ENCODE measurements around the gene MYO1G. TPM values are rescaled to one million over a fixed set of nuclear protein-coding genes. Genes with fewer than 3 reads are reported as not detected.
A peak's percentile ranks its signal among the peaks of the same experiment; 100 is the strongest.
"Not testable (repeated sequence)": the region's sequence is repeated elsewhere in the genome, so short reads cannot be mapped to it uniquely, and the experiment has no call there.

Gene MYO1G
- 6.0 TPM for total RNA-seq

DNA sequence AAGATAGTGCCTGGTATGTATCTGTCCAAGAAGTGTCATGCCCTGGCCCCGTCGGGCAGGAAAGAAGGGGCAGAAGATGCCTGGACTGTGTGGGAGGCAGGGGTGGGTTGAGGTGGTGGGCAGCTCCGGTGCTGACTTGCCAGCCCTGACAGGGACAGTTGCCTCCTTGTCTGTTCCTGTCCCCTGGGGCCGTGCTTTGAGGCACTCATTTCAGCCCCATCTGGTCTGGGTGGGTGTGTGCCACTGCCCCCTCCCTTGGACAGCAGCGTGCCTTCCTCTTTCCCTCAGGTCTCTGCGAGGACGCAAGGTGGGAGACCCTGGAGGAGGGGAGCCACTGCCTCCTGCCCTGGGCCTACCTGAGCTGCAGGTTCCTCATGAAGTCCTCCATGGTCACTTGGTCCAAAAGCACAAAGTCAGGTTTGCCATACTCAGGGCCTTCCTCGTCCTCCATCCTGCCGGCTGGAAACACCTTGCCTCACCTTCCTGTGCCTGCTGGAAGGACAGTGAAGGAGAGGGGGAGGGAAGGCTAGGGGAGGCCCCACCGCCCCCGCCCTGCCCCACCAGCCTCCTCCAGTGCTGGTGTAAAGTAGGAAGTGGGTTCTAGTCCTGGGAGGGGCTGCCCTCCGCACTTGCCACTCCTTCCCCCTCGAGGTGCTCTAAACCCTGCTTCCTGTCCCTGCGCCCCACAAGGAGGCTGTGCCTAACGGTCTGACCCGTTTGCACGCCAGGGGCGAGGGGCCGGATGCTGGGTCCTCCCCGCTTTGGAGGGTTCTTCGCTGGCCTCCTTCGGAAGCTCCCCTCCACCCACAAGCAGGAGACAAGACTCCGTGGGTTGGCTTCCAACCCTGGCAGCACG lies at the start of gene MYO1G:
TSS of gene MYO1G (minus strand) at position 505 of the 856 bp plus-strand sequence. CDS start at position 451, 54 bp downstream.
- DNase-seq (ENCODE audit: low spot score) = peak; percentile 39

DNA sequence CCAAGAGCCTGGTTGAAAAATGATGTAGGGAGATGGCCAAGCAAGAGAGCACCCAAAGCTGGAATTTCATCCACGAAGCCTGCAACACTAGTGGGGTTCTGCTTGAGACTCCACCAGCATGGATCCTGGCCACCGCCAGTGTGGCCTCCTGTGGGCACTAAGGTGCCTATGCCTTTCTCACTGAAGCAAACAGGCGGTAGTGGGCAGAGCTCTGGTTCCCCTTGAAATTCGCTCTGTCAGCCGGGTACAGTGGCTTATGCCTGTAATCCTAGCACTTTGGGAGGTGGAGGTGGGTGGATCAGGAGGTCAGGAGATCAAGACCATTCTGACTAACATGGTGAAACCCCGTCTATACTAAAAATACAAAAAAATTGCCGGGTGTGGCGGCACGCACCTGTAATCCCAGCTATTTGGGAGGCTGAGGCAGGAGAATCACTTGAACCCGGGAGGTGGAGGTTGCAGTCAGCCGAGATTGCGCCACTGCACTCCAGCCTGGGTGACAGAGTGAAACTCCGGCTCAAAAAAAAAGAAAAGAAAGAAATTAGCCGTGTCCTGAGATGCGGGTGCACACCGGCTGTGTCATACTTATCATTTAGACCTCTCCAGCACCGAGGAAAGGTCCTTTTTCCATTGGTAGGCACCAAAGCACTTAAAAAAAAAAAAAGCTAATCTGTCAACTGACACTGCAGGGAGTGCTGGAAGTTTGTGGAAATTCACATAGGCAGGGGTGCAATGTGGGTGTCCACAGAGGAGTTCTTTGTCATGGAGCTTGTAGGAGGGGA lies 49.5 kb upstream of the MYO1G start:
- no peak for DNase-seq (ENCODE audit: low spot score)

DNA sequence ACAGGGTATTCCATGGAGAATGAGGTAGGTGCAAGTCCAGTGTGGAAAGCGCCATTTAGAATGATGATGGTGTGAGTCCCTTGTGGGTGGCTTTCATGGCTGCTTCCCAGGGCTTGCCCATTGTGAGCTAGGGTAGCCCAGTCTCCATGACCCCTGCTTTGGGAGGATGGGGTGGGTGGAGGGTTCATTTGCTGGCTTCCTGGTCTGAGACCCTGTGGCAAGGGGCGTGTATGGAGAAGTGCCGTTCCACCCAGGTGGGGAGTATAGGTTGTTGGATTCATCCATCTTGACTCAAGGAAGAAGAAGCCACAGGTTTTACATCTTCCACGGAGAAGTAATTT lies 48.9 kb upstream of the MYO1G start:
- no peak for DNase-seq (ENCODE audit: low spot score)

DNA sequence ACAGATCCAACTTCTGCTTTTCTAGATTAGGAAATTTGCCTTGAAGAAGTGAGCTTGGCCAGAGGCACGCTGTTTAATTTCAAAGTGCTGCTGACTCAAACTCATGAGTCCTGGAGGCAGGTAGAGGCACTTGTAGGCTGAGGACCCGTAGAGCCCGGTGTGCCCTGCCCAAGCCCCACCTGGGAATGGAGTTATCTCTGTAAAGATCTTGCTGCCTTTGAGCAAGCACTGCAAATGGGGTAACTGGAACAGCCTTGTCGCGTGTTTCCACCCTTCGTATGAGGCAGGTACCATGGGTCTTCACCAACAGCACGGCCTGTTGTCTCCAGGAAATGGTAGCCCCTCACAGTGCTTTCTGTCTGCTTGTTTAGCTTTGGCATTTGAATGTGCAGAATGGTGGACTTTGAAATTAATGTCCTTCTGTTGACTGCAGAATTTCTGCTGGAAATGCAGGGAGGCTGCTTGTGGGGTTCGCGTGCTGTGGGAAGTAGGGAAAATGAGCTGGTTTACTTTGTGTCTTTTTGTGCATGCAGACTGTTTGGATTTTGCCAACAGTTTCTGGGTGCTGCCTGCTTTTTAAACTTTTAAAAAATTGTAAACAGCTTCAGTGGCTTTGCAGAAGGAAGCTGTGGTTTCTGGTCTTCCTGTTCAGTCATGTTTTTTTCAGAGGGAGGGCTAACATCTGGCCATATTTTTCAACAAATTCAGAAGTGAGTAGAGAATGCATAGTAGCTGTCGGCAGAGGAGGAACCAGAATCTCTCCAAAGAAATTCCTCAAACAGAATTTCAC lies 48.4 kb upstream of the MYO1G start:
- DNase-seq (ENCODE audit: low spot score) = no peak

DNA sequence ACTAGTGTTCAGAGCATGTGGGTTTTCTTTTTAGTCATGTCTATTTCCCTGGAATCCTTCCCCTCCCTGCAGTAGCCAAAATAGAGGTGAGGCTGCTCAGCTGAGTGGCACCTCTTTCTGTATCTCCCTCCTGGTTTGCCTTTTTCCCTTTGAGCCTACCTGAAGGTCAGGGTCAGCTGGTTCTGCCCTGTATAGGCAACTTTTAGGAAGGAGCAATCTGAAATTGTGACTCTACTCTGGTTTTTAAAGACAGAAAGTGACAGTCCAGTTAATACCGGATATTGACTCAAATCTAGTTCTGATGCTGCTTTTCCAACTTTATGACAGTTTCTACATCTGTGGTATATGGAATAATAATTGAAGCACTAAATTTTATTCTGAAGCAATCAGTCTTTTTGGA lies 47.2 kb upstream of the MYO1G start:
- DNase-seq (ENCODE audit: low spot score) = no peak

DNA sequence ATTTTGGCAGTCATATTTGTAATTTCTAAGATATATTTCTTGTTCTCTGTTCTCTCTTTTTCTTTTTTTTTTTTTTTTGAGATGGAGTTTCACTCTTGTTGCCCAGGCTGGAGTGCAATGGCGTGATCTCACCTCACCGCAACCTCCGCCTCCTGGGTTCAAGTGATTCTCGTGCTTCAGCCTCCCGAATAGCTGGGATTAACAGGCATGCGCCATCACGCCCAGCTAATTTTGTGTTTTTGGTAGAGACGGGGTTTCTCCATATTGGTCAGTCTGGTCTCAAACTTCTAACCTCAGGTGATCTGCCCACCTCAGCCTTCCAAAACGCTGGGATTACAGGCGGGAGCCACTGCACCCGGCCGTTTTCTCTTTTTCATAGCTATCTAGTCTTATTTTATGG lies 46.7 kb upstream of the MYO1G start:
- DNase-seq (ENCODE audit: low spot score) = not testable (repeated sequence)

DNA sequence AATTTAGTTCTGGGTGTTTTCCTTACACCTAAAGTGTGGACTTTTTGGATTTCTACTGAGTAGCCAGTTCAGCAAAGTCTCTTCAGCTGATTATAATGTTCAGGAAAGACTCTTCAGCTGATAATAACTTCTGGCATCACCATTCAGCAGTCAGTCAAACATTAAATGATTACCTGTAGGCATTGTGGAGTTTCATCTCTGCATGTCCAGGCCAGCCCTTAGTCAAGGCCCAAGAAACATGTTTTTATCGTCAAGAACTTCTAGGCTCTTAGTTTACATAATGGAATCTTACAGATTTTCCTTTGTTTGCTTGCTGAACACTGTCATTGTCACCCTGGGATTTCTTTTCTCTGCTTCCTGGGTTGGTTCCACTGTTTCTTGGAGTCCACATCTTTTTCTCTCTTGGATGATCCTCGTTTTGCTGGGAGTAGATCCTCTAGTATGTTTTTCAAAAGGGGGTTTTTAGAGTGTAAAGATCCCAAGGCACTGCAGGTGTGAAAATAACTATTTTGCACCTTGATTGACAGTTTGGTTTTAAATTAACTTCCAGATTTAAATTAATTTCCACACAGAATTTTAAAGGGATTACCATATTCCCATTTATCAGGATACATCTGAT lies 45.4 kb upstream of the MYO1G start:
- no peak for DNase-seq (ENCODE audit: low spot score)

DNA sequence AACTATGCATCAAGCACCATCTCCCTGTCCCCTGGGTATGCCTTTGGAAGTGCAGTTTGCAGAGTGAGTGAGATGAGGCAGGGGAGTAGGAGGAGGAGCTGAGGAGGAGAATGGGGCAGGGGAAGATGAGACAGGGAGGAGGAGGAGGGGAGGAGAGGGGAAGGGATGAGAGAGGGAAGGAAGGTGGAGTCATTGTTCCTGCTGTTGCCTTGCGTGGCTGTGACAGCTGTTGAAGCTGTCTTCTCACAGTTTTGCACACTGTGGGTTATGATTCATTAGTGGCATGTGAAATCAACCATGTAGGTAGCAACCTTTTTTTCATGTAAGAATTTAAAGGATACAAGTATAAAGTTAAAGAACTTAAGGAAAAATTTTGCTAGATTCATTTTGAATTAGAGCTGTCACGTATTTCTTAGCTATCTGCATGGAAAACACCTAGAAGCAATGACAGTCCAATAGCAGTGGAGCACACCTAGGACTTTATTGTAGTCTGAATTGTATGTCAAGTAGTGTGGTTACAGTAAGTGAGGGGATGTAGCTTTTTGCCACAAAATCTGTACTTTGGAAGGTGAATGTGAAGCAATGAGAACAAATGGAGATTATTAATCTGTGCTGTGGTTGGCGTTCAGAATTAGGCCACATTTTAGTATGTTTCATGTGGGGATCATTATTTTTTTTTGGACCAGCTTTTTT lies 42.9 kb upstream of the MYO1G start:
- no peak for DNase-seq (ENCODE audit: low spot score)

DNA sequence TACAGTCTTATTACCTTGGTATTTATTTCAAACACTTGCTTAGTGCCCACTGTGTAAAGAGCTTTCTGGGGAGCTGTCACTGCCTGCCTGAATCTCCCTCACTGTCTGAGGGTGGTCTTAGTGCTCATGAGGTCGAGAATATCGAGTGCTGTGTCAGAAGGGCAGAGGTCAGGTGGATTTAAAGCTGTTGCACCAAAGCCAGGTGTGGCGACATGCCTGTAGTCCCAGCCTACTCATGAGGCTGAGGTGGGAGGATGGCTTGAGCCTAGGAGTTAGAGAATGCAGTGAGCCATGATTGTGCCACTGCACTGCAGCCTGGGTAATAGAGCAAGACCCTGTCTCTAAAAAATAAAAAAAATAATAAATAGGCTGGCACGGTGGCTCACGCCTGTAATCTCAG lies 42.1 kb upstream of the MYO1G start:
- DNase-seq (ENCODE audit: low spot score) = no peak

DNA sequence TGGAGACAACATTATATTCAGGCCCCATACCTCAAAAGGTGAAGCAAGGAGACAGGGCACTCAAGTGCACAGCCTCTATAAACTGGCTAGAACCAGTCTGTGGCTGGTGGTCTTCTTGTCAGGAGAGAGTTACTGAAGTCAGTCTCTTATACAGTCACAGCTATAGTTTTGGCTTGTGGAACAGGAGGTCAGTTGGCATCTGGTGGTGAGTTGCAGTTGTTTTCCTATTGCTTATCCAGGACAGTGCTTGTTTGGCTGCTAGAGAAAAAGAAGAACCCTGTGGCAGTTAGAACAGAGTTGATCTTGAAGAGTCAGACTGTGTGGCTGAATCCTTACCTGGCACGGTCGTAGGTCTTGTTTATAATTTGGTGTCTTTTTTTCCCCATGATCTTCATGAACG lies 38.4 kb upstream of the MYO1G start:
- DNase-seq (ENCODE audit: low spot score) = no peak

DNA sequence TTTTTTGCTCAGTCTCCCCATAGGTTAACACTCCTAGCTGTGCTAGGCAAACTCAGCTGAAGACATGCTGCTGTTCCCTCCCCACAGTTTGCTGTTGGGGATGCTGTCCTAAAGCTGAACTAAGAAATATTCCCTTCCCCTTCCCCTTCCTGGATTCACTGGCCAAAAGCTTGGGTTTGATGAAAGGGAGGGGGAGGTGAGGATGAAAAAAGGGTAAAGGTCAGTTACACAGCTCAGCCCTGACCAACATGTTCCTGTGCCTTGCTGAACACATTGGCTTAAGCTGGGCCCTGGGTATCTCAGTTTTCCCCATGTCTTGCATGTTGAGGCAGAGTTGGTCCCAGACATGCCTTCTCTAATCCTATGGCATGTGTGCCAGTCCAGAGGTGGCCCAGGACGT lies 36.5 kb upstream of the MYO1G start:
- no peak for DNase-seq (ENCODE audit: low spot score)

DNA sequence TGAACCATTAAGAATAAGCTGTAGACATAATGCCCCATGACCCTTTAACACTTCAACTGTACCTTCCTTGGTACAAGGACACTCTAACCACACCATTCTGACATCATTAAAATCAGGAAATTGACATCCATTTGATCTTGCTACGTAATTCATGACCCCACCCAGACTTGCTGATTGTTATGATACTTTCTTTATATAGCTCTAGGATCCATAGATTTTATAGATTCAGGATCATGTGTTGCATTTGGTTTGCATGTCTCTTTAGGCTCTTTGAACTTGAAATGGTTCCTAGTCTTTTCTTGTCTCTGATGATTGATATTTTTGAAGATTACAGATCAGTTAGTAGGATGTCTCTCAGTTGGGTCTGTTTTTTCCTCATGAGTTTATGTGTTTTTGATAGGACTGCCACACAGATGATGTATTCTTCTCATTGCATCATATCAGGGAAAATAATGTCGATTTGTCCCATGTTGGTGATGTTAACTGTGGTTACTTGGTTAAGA lies 34.7 kb upstream of the MYO1G start:
- no peak for DNase-seq (ENCODE audit: low spot score)

DNA sequence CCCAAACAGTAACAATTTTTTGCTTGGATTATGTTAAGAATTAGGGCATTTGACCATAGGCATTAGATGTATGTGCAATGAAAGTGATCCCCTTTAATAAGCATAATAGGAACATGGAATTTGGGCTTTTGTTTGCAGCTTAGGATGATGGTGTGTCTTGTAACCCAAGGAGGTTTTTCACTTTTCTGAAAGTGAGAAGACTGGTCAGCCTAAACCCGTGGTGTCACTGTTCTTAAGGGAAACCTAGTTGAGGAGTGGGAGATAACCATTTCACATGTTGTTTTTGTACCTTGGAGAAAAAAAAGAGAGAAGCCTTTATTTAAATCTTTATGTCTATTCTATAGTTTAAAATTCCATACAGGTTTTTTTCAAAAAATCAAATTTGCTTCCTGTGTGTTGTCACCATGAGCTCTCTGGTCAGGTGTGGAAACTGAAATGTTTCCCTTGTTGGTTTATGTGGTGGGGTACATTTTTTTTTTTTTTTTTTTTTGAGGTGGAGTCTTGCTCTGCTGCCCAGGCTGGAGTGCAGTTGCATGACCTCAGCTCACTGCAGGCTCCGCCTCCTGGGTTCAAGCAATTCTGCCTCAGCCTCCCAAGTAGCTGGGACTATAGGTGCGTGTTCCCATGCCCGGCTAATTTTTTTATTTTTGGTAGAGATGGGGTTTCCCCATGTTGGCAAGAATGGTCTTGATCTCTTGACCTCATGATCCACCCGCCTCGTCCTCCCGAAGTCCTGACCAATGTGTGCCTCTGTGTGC lies 28.9 kb upstream of the MYO1G start:
- DNase-seq (ENCODE audit: low spot score) = no peak

DNA sequence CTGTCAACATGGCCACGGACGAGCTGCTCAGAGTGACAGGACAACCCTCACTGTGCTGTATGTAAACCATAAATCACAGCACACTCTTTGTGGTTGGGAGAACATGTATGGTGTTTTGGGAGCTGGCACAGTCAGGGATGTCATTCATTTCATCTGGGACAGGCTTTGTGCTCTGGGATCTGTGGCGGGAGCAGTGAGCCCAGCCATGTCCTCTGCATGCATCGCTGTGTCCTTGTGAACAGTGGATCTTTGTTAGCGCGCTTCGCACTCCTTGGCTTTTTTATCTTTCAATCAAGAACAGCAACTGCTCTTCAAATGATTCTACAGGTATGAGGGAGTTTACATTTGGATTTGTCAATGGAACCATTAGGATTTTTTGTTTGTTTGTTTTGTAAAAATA lies 28.3 kb upstream of the MYO1G start:
- no peak for DNase-seq (ENCODE audit: low spot score)

DNA sequence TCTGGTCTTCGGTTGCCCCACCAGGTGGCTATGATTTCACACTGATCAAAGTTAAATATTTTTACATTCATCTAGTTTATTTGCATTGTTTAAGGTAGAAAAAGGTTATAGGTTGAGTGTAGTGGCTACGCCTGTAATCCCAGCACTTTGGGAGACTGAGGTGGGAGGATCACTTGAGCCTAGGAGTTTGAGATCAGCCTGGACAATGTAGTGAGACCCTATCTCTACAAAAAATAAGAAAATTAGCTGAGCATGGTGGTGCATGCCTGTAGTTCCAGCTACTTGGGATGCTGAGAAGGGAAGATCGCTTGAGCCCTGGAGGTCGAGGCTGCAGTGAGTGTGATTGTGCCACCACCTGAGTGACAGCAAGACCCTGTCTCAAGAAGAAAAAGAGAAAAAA lies 25.0 kb upstream of the MYO1G start:
- no peak for DNase-seq (ENCODE audit: low spot score)

DNA sequence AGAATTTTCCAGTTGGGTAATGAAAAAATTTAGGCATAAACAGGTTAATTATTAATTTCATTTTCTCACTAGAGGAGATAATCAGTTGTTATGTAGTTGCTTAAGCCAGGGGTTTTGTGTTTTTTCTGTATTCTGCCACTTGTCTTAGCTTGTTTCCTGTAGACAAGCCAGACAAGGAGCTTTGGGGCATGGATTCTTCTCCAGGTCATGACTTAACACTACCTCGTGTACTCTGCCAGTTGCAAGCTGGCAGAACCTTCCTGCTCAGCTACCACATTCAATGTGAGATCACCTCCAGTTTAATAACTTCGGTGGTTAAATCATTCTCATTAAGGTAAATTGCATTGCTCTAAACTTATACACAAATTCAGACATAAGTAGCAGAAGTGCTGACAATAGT lies 23.0 kb upstream of the MYO1G start:
- no peak for DNase-seq (ENCODE audit: low spot score)

DNA sequence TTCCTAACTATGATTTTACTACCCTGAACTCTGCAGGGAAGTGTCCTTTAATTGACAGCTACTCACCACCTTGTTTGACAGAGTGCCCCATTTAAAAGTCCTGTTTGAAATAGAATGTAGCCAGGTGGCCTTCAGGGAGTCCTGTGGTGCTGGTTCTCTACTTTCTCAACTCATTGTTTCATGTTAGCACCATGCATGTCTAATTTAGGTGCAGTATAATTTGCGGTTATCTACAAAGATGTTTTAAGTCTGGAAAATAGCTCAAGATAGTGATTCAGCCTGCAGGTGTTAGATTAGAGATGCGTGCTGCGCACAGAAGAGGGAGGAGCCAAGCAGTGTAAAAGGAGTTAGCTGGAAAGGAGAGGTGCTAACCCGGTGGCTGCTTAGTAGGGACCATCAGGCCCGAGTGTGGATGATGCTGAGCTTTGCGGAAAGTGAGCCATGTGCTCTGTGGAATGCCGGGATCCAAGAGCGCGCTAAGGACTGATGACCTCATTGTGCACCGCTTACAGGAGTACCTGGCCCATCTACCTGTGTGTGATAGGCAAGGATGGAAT lies 22.4 kb upstream of the MYO1G start:
- no peak for DNase-seq (ENCODE audit: low spot score)

DNA sequence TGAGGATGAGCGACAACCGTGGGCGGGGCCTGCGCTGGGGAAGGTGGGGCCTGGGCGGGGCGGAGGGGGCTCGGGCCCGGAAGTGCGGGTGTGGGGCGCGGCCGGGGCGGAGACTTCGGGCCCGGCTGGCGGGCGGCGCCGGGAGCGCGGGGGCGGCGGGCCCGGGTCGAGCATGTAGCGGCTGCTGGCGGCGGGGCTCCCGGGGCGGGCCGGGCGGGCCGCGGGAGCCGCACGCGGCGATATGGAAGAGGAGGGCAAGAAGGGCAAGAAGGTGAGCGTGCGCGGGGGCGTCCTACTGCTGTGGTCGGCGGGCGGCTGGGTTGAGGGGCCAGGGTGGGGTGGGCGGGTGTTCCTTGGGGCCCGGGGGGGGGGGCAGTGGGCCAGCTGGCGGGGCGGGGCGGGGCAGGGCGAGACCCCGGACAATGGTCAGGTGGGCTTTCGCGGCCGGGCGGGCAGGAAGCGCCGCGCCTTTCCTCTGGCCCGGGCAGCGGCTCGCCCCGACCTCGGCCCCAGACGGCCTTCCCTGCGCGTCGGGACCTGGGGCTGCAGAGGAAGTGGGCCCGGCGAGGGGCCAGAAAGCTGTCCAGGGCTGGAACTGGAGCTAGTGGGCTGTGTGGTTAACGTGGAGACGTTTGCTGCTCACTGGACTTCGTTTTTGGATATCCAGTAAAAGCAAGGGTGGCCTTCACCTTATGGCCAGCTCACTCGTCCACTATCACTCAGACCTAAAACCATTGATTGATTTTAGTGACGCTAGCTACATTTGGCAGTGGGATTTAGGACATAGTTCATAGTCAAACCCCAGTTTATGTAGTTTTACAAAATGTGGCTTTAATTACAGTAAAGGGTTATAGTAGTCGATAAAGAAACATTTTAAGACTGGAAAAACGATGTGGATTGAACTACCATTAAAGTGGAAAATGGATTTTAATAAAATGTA lies 21.5 kb upstream of the MYO1G start, which contains the start of gene CCM2:
TSS of gene CCM2 (plus strand) at position 109 of the 940 bp plus-strand sequence. CDS start at position 242, 133 bp downstream.
- peak; percentile 23 for DNase-seq (ENCODE audit: low spot score)

All from mucosa of gallbladder (tissue), 1 donor.